Fibroblast of lung (primary cell): ENCODE results near the gene PIM1.

ENCODE experiments used
- EZH2 ChIP-seq: IDR thresholded peaks from 2 replicates; pipeline ENCODE4 v1.5.1; 2012; ENCODE audit warnings: low read length, control low read depth, mild to moderate bottlenecking; ENCODE audit errors: missing control alignments
- TF ChIP-seq, protein P1 (sequence below), 2 donors: IDR thresholded peaks in 1 of 2; conservative IDR thresholded peaks in 1 of 2; 1 replicate in 1 of 2; 2 replicates in 1 of 2; pipeline ENCODE4 v1.5.1; 2011 to 2012; ENCODE audit warnings: low read length in 2 of 2, control low read depth in 1 of 2, inconsistent platforms in 1 of 2, low read depth in 1 of 2, mild to moderate bottlenecking in 1 of 2

GRCh38 chr6:37126493-37126958 lies 43.4 kb upstream of the PIM1 start:
- TF ChIP-seq, protein P1, sequence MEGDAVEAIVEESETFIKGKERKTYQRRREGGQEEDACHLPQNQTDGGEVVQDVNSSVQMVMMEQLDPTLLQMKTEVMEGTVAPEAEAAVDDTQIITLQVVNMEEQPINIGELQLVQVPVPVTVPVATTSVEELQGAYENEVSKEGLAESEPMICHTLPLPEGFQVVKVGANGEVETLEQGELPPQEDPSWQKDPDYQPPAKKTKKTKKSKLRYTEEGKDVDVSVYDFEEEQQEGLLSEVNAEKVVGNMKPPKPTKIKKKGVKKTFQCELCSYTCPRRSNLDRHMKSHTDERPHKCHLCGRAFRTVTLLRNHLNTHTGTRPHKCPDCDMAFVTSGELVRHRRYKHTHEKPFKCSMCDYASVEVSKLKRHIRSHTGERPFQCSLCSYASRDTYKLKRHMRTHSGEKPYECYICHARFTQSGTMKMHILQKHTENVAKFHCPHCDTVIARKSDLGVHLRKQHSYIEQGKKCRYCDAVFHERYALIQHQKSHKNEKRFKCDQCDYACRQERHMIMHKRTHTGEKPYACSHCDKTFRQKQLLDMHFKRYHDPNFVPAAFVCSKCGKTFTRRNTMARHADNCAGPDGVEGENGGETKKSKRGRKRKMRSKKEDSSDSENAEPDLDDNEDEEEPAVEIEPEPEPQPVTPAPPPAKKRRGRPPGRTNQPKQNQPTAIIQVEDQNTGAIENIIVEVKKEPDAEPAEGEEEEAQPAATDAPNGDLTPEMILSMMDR (conservative IDR thresholded peaks at IDR 0.05 in 1 of 2, IDR thresholded peaks at IDR 0.05 in 1 of 2; ENCODE audit: low read depth in 1 of 2, low read length in 2 of 2) = no peak
- no peak for TF ChIP-seq EZH2
